Astrocyte (in vitro differentiated cells and primary cell): ENCODE results near the gene TAF6. TPM values are rescaled to one million over a fixed set of nuclear protein-coding genes. Genes with fewer than 3 reads are reported as not detected.

Experiments used
- DNase-seq: peaks from one replicate; pipeline ENCODE4 v3.0.0-alpha.2; 2010; ENCODE audit warnings: low read depth
- FAIRE-seq: peaks from 2 replicates; lab custom pipeline; 2011; peaks lifted over from hg19 to GRCh38; lab: Jason Lieb, UNC
- H2AFZ ChIP-seq: 2 replicates; pipeline ENCODE4 v1.6.0; 2012; ENCODE audit warnings: low read depth, low read length, inconsistent platforms
- H3K27ac ChIP-seq: 2 replicates; pipeline ENCODE4 v1.5.1; 2011; ENCODE audit warnings: low read depth, low read length, inconsistent platforms
- H3K27me3 ChIP-seq: 2 replicates; pipeline ENCODE4 v1.6.0; 2011; ENCODE audit warnings: low read length, inconsistent platforms; ENCODE audit not compliant: insufficient read depth
- H3K36me3 ChIP-seq: 2 replicates; pipeline ENCODE4 v1.5.1; 2011; ENCODE audit warnings: low read length, inconsistent platforms; ENCODE audit not compliant: insufficient read depth
- H3K4me1 ChIP-seq: 2 replicates; pipeline ENCODE4 v1.5.1; 2011; ENCODE audit warnings: low read length, inconsistent platforms; ENCODE audit not compliant: insufficient read depth
- H3K4me2 ChIP-seq: 2 replicates; pipeline ENCODE4 v1.6.0; 2012; ENCODE audit warnings: low read length, inconsistent platforms
- H3K4me3 ChIP-seq: 2 replicates; pipeline ENCODE4 v1.5.1; 2011; ENCODE audit warnings: low read depth, mild to moderate bottlenecking, low read length, inconsistent platforms; ENCODE audit not compliant: insufficient read depth
- H3K79me2 ChIP-seq: 2 replicates; pipeline ENCODE4 v1.6.0; 2012; ENCODE audit warnings: mild to moderate bottlenecking, low read length, inconsistent platforms; ENCODE audit not compliant: insufficient read depth
- H3K9ac ChIP-seq: 2 replicates; pipeline ENCODE4 v1.6.0; 2012; ENCODE audit warnings: mild to moderate bottlenecking, low read length, inconsistent platforms
- H3K9me3 ChIP-seq: 2 replicates; pipeline ENCODE4 v1.5.1; 2012; ENCODE audit warnings: low read depth, mild to moderate bottlenecking, low read length, inconsistent platforms; ENCODE audit not compliant: insufficient read depth
- H4K20me1 ChIP-seq: 2 replicates; pipeline ENCODE4 v1.6.0; 2012; ENCODE audit warnings: low read length, inconsistent platforms; ENCODE audit not compliant: insufficient read depth
- H3K27ac Mint-ChIP-seq: one replicate; pipeline ENCODE4 v1.8.0; 2021; ENCODE audit warnings: mild to moderate bottlenecking, mixed read lengths; ENCODE audit not compliant: unreplicated experiment
- H3K27me3 Mint-ChIP-seq: one replicate; pipeline ENCODE4 v1.8.0; 2021; ENCODE audit warnings: low read depth, mixed read lengths; ENCODE audit not compliant: unreplicated experiment
- H3K36me3 Mint-ChIP-seq: one replicate; pipeline ENCODE4 v1.8.0; 2021; ENCODE audit warnings: low read depth, mixed read lengths; ENCODE audit not compliant: unreplicated experiment
- H3K4me1 Mint-ChIP-seq: one replicate; pipeline ENCODE4 v1.8.0; 2021; ENCODE audit warnings: low read depth, mixed read lengths; ENCODE audit not compliant: unreplicated experiment
- H3K4me3 Mint-ChIP-seq: one replicate; pipeline ENCODE4 v1.8.0; 2021; ENCODE audit warnings: mild to moderate bottlenecking, moderate library complexity, mixed read lengths; ENCODE audit not compliant: unreplicated experiment
- H3K9me3 Mint-ChIP-seq: one replicate; pipeline ENCODE4 v1.8.0; 2021; ENCODE audit warnings: mild to moderate bottlenecking, mixed read lengths; ENCODE audit not compliant: unreplicated experiment
- CTCF ChIP-seq: IDR thresholded peaks from 2 replicates; pipeline ENCODE4 v1.5.1; 2011; ENCODE audit warnings: low read depth, mild to moderate bottlenecking, inconsistent platforms, low read length, moderate library complexity; ENCODE audit not compliant: insufficient read depth
- EZH2 ChIP-seq: IDR thresholded peaks from 2 replicates; pipeline ENCODE4 v1.6.1; 2012; ENCODE audit warnings: mild to moderate bottlenecking, low read length, inconsistent platforms; ENCODE audit not compliant: insufficient read depth
- total RNA-seq: library from RNA; stranded (reverse); gene quantifications from 2 replicates; pipeline ENCODE4 v1.2.1, GENCODE V29; 2021

The TAF6 gene
- total RNA-seq, 1 donor from 2014 or later, result 47.0 TPM

- Histone ChIP-seq H3K4me3 (no peak overlapping the region), H3K36me3 (peaks cover 81% of the 10 kb centered on the region), H3K4me2 (no peak overlapping the region), H3K4me1 (peaks cover 7% of the 10 kb centered on the region), H4K20me1 (peaks cover 50% of the 10 kb centered on the region), H3K9me3 (peaks cover 46% of the 10 kb centered on the region), H2AFZ (no peak overlapping the region), H3K27ac (no peak overlapping the region), H3K27me3 (no peaks in the 10 kb centered on the region), H3K79me2 (peaks cover 66% of the 10 kb centered on the region), H3K9ac (no peak overlapping the region)
- Mint-ChIP-seq H3K4me1 (peaks cover 16% of the 10 kb centered on the region), H3K27ac (no peak overlapping the region), H3K36me3 (peaks cover 64% of the 10 kb centered on the region), H3K27me3 (no peaks in the 10 kb centered on the region), H3K4me3 (no peak overlapping the region), H3K9me3 (peaks cover 38% of the 10 kb centered on the region)
- FAIRE-seq (no peak), DNase-seq (no peak)
- TF ChIP-seq CTCF (no peak), EZH2 (no peak)
Measured at GRCh38 chr7:100074841-100075240, 44.3 kb downstream of the TAF6 start.

- TF ChIP-seq CTCF (no peak), EZH2 (no peak)
- FAIRE-seq, result no peak
- Histone ChIP-seq H3K4me2 (no peak overlapping the region), H3K79me2 (peaks cover 44% of the 10 kb centered on the region), H3K27ac (no peak overlapping the region), H3K27me3 (no peaks in the 10 kb centered on the region), H3K36me3 (peaks cover 76% of the 10 kb centered on the region), H3K4me1 (no peaks in the 10 kb centered on the region), H3K9ac (no peak overlapping the region), H2AFZ (no peak overlapping the region), H4K20me1 (peaks cover 32% of the 10 kb centered on the region), H3K9me3 (peaks cover 54% of the 10 kb centered on the region), H3K4me3 (no peak overlapping the region)
- no peak for DNase-seq
- H3K27me3 Mint-ChIP-seq, result no peaks in the 10 kb centered on the region
- peaks cover 4% of the 10 kb centered on the region for H3K4me1 Mint-ChIP-seq
- H3K27ac Mint-ChIP-seq, result no peak overlapping the region
- peaks cover 68% of the 10 kb centered on the region for H3K36me3 Mint-ChIP-seq
- H3K4me3 Mint-ChIP-seq, result no peak overlapping the region
- H3K9me3 Mint-ChIP-seq, result peaks cover 41% of the 10 kb centered on the region
Measured at GRCh38 chr7:100072462-100072861, 46.7 kb downstream of the TAF6 start.

- Mint-ChIP-seq H3K27ac (no peak overlapping the region), H3K36me3 (peaks cover 59% of the 10 kb centered on the region), H3K4me3 (no peak overlapping the region), H3K27me3 (no peaks in the 10 kb centered on the region), H3K9me3 (peaks cover 41% of the 10 kb centered on the region), H3K4me1 (no peaks in the 10 kb centered on the region)
- Histone ChIP-seq H3K27ac (no peak overlapping the region), H3K4me2 (no peak overlapping the region), H3K79me2 (peaks cover 31% of the 10 kb centered on the region), H3K4me1 (no peaks in the 10 kb centered on the region), H3K4me3 (peak overlapping the region; percentile 3), H4K20me1 (peaks cover 22% of the 10 kb centered on the region), H3K9me3 (peaks cover 51% of the 10 kb centered on the region), H2AFZ (no peak overlapping the region), H3K27me3 (no peaks in the 10 kb centered on the region), H3K9ac (no peak overlapping the region), H3K36me3 (peaks cover 65% of the 10 kb centered on the region)
- DNase-seq (no peak), FAIRE-seq (no peak)
- no peak for TF ChIP-seq EZH2
- no peak for TF ChIP-seq CTCF
Measured at GRCh38 chr7:100071018-100071723, 48.0 kb downstream of the TAF6 start.
